ENCODE results near the gene HEATR1.

DNA sequence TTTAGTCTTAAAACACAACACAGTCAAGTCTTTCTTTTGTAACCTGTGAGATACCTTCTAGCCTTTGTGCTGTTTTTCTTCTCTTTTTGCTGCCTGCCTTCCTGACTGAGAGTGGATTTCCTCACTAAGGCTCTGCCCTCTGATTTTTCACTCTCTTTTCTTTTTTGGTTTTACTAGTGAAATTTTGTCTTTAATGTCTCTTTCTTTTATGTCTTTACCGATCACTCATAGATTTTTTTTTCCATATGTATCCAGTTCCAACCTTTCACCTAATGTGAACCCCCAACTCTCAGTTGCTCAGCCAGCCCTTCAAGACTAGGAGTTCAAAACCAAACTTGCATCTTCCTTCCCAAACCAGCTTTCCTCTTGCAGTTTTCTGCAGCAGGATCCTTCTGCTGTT is 74.0 kb downstream of the HEATR1 start:
- TF ChIP-seq MAX (IDR thresholded peaks at IDR 0.05) = no peak
- TF ChIP-seq RAD21 (IDR thresholded peaks at IDR 0.05) = no peak
- no peak for TF ChIP-seq JUND (IDR thresholded peaks at IDR 0.05)
- no peak for TF ChIP-seq ATF3 (IDR thresholded peaks at IDR 0.05)
- no peak for TF ChIP-seq CTCF (IDR thresholded peaks at IDR 0.05; ENCODE audit: low read depth, low read length, missing input control)

All from liver (tissue), 3 donors.